HG03039 (cell line): ENCODE measurements around the gene TIMM13.
A peak's percentile ranks its signal among the peaks of the same experiment; 100 is the strongest.
"Not testable (repeated sequence)": the region's sequence is repeated elsewhere in the genome, so short reads cannot be mapped to it uniquely, and the experiment has no call there.

Experiments
- ATAC-seq: cut with Tn5 transposase; IDR thresholded peaks from one replicate; pipeline ENCODE4 v1.9.1; 2021; ENCODE audit warnings: mild to moderate bottlenecking, moderate library complexity; ENCODE audit not compliant: unreplicated experiment

Gene TIMM13

GRCh38 chr19:2432131-2432848 is 4.9 kb upstream of the TIMM13 start:
- ATAC-seq = no peak

- ATAC-seq = no peak
These were observed 4.1 kb upstream of the TIMM13 start for GRCh38 chr19:2431318-2432055.

- no peak for ATAC-seq
These were observed 2.6 kb upstream of the TIMM13 start for GRCh38 chr19:2429917-2430535.

- no peak for ATAC-seq
These were observed 1.6 kb upstream of the TIMM13 start for GRCh38 chr19:2428756-2429711.

GRCh38 chr19:2428321-2428690 is 920 bp upstream of the TIMM13 start:
- no peak for ATAC-seq

GRCh38 chr19:2426611-2427428 is 566 bp downstream of the TIMM13 start:
- peak; percentile 5 for ATAC-seq

GRCh38 chr19:2425622-2426581 is 1.5 kb downstream of the TIMM13 start:
- ATAC-seq = no peak

- no peak for ATAC-seq
These were observed 2.4 kb downstream of the TIMM13 start for GRCh38 chr19:2424686-2425621.

- no peak for ATAC-seq
These were observed 3.3 kb downstream of the TIMM13 start for GRCh38 chr19:2423915-2424685.

GRCh38 chr19:2423071-2423914 is 4.1 kb downstream of the TIMM13 start:
- ATAC-seq = no peak

GRCh38 chr19:2421581-2422306 is 5.6 kb downstream of the TIMM13 start:
- ATAC-seq = no peak

- ATAC-seq = no peak
These were observed 6.9 kb downstream of the TIMM13 start for GRCh38 chr19:2420490-2420889.

- no peak for ATAC-seq
These were observed 7.6 kb downstream of the TIMM13 start for GRCh38 chr19:2419754-2420153.

- ATAC-seq = no peak
These were observed 9.4 kb downstream of the TIMM13 start for GRCh38 chr19:2417881-2418406.

GRCh38 chr19:2417436-2417835 is 9.9 kb downstream of the TIMM13 start:
- ATAC-seq = not testable (repeated sequence)
